ENCODE data around the gene C8G.

C8G gene

DNA sequence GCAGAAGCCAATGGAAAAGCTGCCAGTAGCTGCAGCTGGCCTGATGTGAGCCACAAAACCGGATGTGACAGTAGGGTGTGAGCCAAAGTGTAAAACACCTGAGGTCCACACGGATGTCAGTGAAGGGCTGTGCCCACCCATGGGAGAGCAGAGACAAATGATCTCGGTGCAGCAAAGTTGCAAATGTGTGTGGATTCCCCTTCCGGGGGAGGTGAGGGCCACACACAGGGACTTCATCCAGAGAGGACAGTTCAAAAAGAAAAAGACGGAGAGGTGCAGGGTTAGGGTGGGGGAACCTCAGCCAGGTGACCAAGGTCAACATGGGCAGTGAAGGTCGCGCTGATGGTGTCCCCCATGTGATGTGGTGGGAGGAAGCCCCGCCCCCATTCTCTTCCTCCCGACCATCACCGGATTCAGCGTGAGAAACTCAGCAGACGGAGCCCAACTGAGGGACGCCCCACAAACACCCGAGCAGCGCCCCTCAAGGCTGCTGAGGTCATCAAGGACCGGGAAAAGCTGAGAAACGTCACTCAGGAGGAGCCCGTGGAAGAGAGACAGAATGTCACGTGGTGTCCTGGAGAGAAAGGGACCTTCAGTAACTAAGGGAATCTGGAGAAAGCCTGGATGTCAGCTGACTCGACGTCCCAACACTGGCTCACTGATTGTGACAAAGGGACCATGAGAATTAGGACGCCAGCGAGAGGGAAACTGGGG, 20.9 kb downstream of the C8G start:
- H3K4me3 ChIP-seq (replicated peaks; ENCODE audit: low read depth, low read length): no peak overlapping the region
- TF ChIP-seq, protein P1, sequence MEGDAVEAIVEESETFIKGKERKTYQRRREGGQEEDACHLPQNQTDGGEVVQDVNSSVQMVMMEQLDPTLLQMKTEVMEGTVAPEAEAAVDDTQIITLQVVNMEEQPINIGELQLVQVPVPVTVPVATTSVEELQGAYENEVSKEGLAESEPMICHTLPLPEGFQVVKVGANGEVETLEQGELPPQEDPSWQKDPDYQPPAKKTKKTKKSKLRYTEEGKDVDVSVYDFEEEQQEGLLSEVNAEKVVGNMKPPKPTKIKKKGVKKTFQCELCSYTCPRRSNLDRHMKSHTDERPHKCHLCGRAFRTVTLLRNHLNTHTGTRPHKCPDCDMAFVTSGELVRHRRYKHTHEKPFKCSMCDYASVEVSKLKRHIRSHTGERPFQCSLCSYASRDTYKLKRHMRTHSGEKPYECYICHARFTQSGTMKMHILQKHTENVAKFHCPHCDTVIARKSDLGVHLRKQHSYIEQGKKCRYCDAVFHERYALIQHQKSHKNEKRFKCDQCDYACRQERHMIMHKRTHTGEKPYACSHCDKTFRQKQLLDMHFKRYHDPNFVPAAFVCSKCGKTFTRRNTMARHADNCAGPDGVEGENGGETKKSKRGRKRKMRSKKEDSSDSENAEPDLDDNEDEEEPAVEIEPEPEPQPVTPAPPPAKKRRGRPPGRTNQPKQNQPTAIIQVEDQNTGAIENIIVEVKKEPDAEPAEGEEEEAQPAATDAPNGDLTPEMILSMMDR (IDR thresholded peaks at IDR 0.05; ENCODE audit: low read depth, low read length, missing control alignments): no peak
- DNase-seq (ENCODE audit: extremely low read depth, low read depth): no peak

DNA sequence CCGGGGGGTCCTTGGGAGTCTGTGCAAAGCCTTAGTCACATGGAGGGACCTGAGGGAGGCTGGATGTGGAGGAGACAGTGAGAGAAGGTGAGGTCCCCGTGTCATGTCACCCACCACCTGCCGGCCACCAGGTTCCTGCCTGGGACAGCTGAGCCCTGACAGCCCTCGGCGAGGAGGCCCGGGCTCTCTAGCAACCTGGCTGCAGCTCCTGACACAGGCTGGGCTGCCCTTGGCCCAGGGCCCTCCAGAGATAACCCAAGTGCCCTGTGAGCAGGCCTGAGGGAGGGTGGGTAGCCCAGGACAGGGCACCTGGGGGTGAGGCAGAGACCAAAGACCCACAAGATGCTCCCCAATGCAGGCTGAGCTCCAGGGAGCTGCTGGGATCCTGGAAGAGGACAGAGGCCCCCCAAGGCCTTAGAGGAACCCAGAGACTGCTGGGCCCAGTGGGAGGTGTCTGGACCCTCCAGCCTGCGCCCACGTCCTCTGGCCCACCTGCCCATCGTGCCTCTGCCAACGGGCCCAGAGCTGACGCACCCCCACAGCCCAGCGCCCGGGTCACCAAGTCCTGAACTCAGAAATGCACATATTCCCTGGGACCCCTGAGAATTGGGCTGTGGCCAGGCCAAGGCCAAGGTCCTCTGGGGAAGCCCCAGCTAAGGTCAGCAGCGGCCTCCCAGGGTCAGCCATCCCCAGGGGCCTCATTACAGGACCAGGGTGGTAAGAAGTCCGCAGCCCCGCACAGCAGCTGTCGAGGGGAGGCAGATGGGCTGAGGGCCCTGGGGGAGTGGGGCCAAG, 23.5 kb downstream of the C8G start:
- no peak for DNase-seq (ENCODE audit: extremely low read depth, low read depth)
- H3K4me3 ChIP-seq (replicated peaks; ENCODE audit: low read depth, low read length): no peak overlapping the region
- TF ChIP-seq, protein P1 (IDR thresholded peaks at IDR 0.05; ENCODE audit: low read depth, low read length, missing control alignments): no peak

DNA sequence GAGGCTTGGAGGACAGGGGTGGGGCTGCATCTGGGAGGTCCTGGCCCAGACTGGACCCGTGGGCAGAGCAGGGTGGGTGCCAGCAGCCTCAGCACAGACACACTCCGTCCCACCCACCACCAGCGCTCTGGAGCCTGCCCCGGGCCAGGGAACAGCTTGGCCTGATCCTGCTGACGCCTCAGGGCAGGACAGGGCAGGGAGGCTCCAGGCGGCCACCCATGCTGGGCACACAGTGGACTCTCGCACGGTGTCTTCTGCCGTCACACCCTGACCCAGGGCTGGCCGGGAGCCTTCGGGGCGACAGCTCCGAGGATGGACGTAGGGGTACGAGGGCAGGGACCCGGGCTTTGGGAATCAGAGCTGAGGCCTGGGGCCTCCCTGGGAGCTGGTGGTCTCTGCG, 24.1 kb downstream of the C8G start:
- no peak overlapping the region for H3K4me3 ChIP-seq (replicated peaks; ENCODE audit: low read depth, low read length)
- no peak for DNase-seq (ENCODE audit: extremely low read depth, low read depth)
- TF ChIP-seq, protein P1 (IDR thresholded peaks at IDR 0.05; ENCODE audit: low read depth, low read length, missing control alignments): no peak

DNA sequence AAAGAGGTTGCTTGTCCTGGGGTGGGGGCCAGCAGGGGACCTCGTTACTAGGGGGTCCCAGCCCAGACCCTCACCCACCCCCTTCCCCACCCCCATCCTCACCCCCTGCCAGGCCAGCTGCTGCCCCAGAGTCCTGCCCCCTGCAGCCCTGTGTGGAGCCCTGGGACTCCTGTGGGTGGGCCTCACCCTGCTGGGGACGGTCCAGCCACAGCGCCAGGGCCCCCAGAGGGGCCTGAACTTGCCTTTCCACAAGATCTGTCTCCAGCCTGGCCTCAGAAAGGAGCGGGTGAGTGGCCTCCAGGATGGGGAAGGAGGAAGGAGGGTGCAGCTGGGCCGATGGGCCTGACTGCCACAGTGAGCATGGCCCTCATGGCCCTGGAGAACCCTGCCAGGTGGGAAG, 24.7 kb downstream of the C8G start:
- TF ChIP-seq, protein P1 (IDR thresholded peaks at IDR 0.05; ENCODE audit: low read depth, low read length, missing control alignments): no peak
- H3K4me3 ChIP-seq (replicated peaks; ENCODE audit: low read depth, low read length): no peak overlapping the region
- no peak for DNase-seq (ENCODE audit: extremely low read depth, low read depth)

DNA sequence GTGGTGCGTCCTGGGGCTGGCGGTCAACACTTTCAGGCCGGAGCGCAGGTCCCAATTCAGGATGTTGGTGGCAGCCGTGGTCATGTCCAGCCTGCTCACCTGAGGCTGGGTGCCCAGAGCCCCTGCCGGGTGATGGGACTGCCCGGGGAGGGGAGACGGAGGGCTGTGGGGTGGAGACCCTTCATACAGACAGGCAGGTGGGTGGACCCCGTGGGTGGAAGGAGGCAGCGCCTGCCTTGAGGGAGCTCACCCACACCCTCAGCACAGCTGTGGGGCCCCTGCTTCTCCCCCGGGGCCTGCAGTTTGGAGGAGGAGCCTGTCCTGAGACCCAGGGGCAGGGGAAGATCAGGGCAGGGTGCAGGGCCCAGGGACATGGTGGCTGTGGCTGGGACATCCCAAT, 25.3 kb downstream of the C8G start:
- no peak overlapping the region for H3K4me3 ChIP-seq (replicated peaks; ENCODE audit: low read depth, low read length)
- no peak for DNase-seq (ENCODE audit: extremely low read depth, low read depth)
- TF ChIP-seq, protein P1 (IDR thresholded peaks at IDR 0.05; ENCODE audit: low read depth, low read length, missing control alignments): no peak

DNA sequence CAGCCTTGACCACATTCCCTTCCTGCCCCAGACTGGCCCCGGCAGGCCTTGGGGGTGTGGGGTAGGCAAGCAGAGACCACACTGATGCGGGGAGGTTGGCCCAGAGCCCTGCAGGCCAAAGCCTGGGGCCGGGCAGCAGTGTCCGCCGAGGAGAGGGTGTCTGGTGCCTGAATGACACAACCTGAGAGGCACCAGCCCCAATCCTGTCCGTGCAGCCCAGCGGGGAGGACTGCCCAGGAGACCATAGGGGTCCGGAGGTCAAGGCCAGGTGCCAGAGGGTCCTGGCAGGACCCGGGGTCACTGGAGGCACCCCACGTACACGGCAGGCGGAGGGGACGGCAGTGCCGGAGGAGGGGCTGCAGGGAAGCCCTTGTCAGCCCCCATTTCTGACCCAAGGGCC, 26.7 kb downstream of the C8G start:
- no peak for DNase-seq (ENCODE audit: extremely low read depth, low read depth)
- TF ChIP-seq, protein P1 (IDR thresholded peaks at IDR 0.05; ENCODE audit: low read depth, low read length, missing control alignments): no peak
- H3K4me3 ChIP-seq (replicated peaks; ENCODE audit: low read depth, low read length): no peak overlapping the region

Data from HFF-Myc (cell line).